ENCODE data around the gene C2CD4A. TPM values are rescaled to one million over a fixed set of nuclear protein-coding genes. Genes with fewer than 3 reads are reported as not detected.

Gene C2CD4A
- total RNA-seq, 1 donor from 2014 or later, result 0.18 TPM

GRCh38 chr15:62063825-62064635 lies 2.7 kb upstream of the C2CD4A start:
- DNase-seq (ENCODE audit: low spot score), result no peak
- no peak overlapping the region for H3K27ac Mint-ChIP-seq (ENCODE audit: unreplicated experiment)
- no peaks in the 10 kb centered on the region for H3K9me3 Mint-ChIP-seq (ENCODE audit: unreplicated experiment)
- H3K4me3 Mint-ChIP-seq (ENCODE audit: unreplicated experiment), result no peak overlapping the region
- peaks cover 5% of the 10 kb centered on the region for H3K27me3 Mint-ChIP-seq (ENCODE audit: unreplicated experiment)
- peaks cover 23% of the 10 kb centered on the region for H3K4me1 Mint-ChIP-seq (ENCODE audit: unreplicated experiment)
- no peak for TF ChIP-seq CTCF (IDR thresholded peaks at IDR 0.05; ENCODE audit: unreplicated experiment)
- peaks cover 4% of the 10 kb centered on the region for H3K36me3 Mint-ChIP-seq (ENCODE audit: low read depth, unreplicated experiment)

GRCh38 chr15:62067448-62068044 lies 769 bp downstream of the C2CD4A start:
- Mint-ChIP-seq H3K4me1 (ENCODE audit: unreplicated experiment) (peaks cover 14% of the 10 kb centered on the region), H3K27me3 (ENCODE audit: unreplicated experiment) (peaks cover 8% of the 10 kb centered on the region)

GRCh38 chr15:62068071-62068809 lies 1.5 kb downstream of the C2CD4A start:
- DNase-seq (ENCODE audit: low spot score), result peak; percentile 55
- Mint-ChIP-seq H3K27me3 (ENCODE audit: unreplicated experiment) (peaks cover 7% of the 10 kb centered on the region), H3K27ac (ENCODE audit: unreplicated experiment) (no peak overlapping the region), H3K36me3 (ENCODE audit: low read depth, unreplicated experiment) (peaks cover 4% of the 10 kb centered on the region), H3K4me3 (ENCODE audit: unreplicated experiment) (peak overlapping the region; percentile 86), H3K9me3 (ENCODE audit: unreplicated experiment) (no peaks in the 10 kb centered on the region), H3K4me1 (ENCODE audit: unreplicated experiment) (peaks cover 14% of the 10 kb centered on the region)
- TF ChIP-seq CTCF (IDR thresholded peaks at IDR 0.05; ENCODE audit: unreplicated experiment), result no peak

More at GRCh38 chr15:62067448-62068044, 769 bp downstream of the C2CD4A start:
- peak; percentile 21 for DNase-seq (ENCODE audit: low spot score)
- no peaks in the 10 kb centered on the region for H3K9me3 Mint-ChIP-seq (ENCODE audit: unreplicated experiment)
- TF ChIP-seq CTCF (IDR thresholded peaks at IDR 0.05; ENCODE audit: unreplicated experiment), result no peak
- peaks cover 4% of the 10 kb centered on the region for H3K36me3 Mint-ChIP-seq (ENCODE audit: low read depth, unreplicated experiment)
- peak overlapping the region; percentile 90 for H3K4me3 Mint-ChIP-seq (ENCODE audit: unreplicated experiment)
- H3K27ac Mint-ChIP-seq (ENCODE audit: unreplicated experiment), result peak overlapping the region; percentile 23

- peaks cover 7% of the 10 kb centered on the region for H3K27me3 Mint-ChIP-seq (ENCODE audit: unreplicated experiment)
These were observed 2.0 kb downstream of the C2CD4A start for GRCh38 chr15:62068810-62069167.

More at GRCh38 chr15:62068810-62069167, 2.0 kb downstream of the C2CD4A start:
- no peak overlapping the region for H3K27ac Mint-ChIP-seq (ENCODE audit: unreplicated experiment)
- no peaks in the 10 kb centered on the region for H3K9me3 Mint-ChIP-seq (ENCODE audit: unreplicated experiment)
- H3K36me3 Mint-ChIP-seq (ENCODE audit: low read depth, unreplicated experiment), result peaks cover 4% of the 10 kb centered on the region
- no peak for TF ChIP-seq CTCF (IDR thresholded peaks at IDR 0.05; ENCODE audit: unreplicated experiment)
- H3K4me3 Mint-ChIP-seq (ENCODE audit: unreplicated experiment), result peak overlapping the region; percentile 86
- no peak for DNase-seq (ENCODE audit: low spot score)
- peaks cover 14% of the 10 kb centered on the region for H3K4me1 Mint-ChIP-seq (ENCODE audit: unreplicated experiment)

Data from endothelial cell (in vitro differentiated cells).